DND-41 (cell line): ENCODE data around the gene UFC1.
A peak's percentile ranks its signal among the peaks of the same experiment; 100 is the strongest.

ENCODE experiments used
- ATAC-seq: fragments of 200-7000 bp; cut with Tn5 transposase; 3 replicates; pipeline ENCODE4 v1.9.1; 2021; ENCODE audit warnings: low read depth; ENCODE audit not compliant: insufficient read depth
- DNase-seq: peaks from one replicate; pipeline ENCODE4 v3.0.0-alpha.2; 2020
- H2AFZ ChIP-seq: 2 replicates; pipeline ENCODE4 v1.6.0; 2012; ENCODE audit warnings: low read depth, low read length
- H3K27ac ChIP-seq: 2 replicates; pipeline ENCODE4 v1.5.1; 2012; ENCODE audit warnings: low read length, inconsistent platforms
- H3K27me3 ChIP-seq: fragments of 200-600 bp; sonication (generic); 2 replicates; pipeline ENCODE4 v1.6.0; 2012; ENCODE audit warnings: low read length, mild to moderate bottlenecking, inconsistent platforms; ENCODE audit not compliant: insufficient read depth, poor library complexity
- H3K36me3 ChIP-seq: 2 replicates; pipeline ENCODE4 v1.5.1; 2012; ENCODE audit warnings: low read length, inconsistent platforms; ENCODE audit not compliant: insufficient read depth
- H3K4me1 ChIP-seq: 2 replicates; pipeline ENCODE4 v1.5.1; 2012; ENCODE audit warnings: mild to moderate bottlenecking, low read length; ENCODE audit not compliant: insufficient read depth
- H3K4me2 ChIP-seq: 2 replicates; pipeline ENCODE4 v1.6.0; 2012; ENCODE audit warnings: mild to moderate bottlenecking, moderate library complexity, low read length, inconsistent platforms; ENCODE audit not compliant: insufficient read depth
- H3K4me3 ChIP-seq, 2 experiments: fragments of 200-600 bp in 1 of 2; shearing (Covaris generic) in 1 of 2; 2 replicates each; pipeline ENCODE4 v1.5.1; 2012 to 2016; ENCODE audit warnings: inconsistent platforms in 2 of 2, low read length in 2 of 2, mild to moderate bottlenecking in 2 of 2, low read depth in 1 of 2, moderate library complexity in 1 of 2
- H3K79me2 ChIP-seq: 2 replicates; pipeline ENCODE4 v1.6.0; 2012; ENCODE audit warnings: low read length, inconsistent platforms; ENCODE audit not compliant: insufficient read depth
- H3K9ac ChIP-seq: 2 replicates; pipeline ENCODE4 v1.6.0; 2012; ENCODE audit warnings: low read depth, mild to moderate bottlenecking, inconsistent platforms, low read length, moderate library complexity
- H3K9me3 ChIP-seq: 2 replicates; pipeline ENCODE4 v1.5.1; 2012; ENCODE audit warnings: low read length, moderate library complexity, mild to moderate bottlenecking, inconsistent platforms; ENCODE audit not compliant: insufficient read depth, severe bottlenecking
- H4K20me1 ChIP-seq: 2 replicates; pipeline ENCODE4 v1.6.0; 2012; ENCODE audit warnings: low read length; ENCODE audit not compliant: insufficient read depth
- EZH2 ChIP-seq: IDR thresholded peaks from 3 replicates; pipeline ENCODE4 v1.6.1; 2012; ENCODE audit warnings: borderline replicate concordance, low read depth, mild to moderate bottlenecking, moderate library complexity, low read length, inconsistent platforms; ENCODE audit not compliant: severe bottlenecking
- TF ChIP-seq, protein P1 (sequence below): IDR thresholded peaks from 2 replicates; pipeline ENCODE4 v1.5.1; 2012; ENCODE audit warnings: borderline replicate concordance, low read length, moderate library complexity, mild to moderate bottlenecking; ENCODE audit not compliant: poor library complexity, severe bottlenecking; ENCODE audit errors: extremely low read depth

Gene UFC1

DNA sequence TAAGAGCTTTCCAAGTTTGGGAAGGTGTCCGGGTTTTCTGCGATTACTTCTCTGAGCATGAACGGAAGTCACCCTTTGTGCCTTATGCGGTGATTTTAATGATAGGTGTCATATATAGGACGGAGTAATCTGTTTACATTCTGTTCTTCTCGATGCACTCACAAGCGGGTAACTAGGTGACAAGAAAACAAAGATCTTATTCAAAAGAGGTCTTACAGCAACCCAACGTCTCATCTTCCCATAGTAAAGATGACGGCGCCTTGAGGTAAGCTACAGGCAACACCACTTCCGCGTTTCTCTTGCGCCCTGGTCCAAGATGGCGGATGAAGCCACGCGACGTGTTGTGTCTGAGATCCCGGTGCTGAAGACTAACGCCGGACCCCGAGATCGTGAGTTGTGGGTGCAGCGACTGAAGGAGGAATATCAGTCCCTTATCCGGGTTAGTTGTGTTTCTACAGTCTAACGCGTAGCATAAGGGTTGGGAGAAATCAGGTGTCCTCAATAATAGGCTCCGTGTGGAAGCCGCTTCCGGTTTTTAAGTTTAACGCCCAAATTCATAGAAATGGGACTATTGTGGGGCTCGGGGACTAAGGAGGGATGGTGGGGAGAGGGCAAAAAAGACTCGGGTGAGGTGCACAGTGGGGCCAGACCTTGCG is at the start of gene UFC1:
Gene UFC1 (plus strand): TSS at position 297 of the 656 bp plus-strand sequence. CDS start 20 bp downstream, at position 317.
- H3K4me2 ChIP-seq: peak within 1 kb of the TSS; percentile 75
- TF ChIP-seq EZH2: no peak
- TF ChIP-seq, protein P1, sequence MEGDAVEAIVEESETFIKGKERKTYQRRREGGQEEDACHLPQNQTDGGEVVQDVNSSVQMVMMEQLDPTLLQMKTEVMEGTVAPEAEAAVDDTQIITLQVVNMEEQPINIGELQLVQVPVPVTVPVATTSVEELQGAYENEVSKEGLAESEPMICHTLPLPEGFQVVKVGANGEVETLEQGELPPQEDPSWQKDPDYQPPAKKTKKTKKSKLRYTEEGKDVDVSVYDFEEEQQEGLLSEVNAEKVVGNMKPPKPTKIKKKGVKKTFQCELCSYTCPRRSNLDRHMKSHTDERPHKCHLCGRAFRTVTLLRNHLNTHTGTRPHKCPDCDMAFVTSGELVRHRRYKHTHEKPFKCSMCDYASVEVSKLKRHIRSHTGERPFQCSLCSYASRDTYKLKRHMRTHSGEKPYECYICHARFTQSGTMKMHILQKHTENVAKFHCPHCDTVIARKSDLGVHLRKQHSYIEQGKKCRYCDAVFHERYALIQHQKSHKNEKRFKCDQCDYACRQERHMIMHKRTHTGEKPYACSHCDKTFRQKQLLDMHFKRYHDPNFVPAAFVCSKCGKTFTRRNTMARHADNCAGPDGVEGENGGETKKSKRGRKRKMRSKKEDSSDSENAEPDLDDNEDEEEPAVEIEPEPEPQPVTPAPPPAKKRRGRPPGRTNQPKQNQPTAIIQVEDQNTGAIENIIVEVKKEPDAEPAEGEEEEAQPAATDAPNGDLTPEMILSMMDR: no peak
- H4K20me1 ChIP-seq: no peaks in the 10 kb centered on the region
- no peaks in the 10 kb centered on the region for H3K9me3 ChIP-seq
- ATAC-seq (peak; percentile 97), DNase-seq (peak; percentile 88)
- peaks cover 19% of the 10 kb centered on the region for H3K36me3 ChIP-seq
- H3K4me1 ChIP-seq: peaks cover 35% of the 10 kb centered on the region
- peak within 1 kb of the TSS; percentile 80 to 82 for H3K4me3 ChIP-seq
- H3K9ac ChIP-seq: peak within 1 kb of the TSS; percentile 84
- H2AFZ ChIP-seq: peak within 1 kb of the TSS; percentile 99
- H3K27ac ChIP-seq: peak within 1 kb of the TSS; percentile 100
- no peaks in the 10 kb centered on the region for H3K27me3 ChIP-seq
- H3K79me2 ChIP-seq: peaks cover 23% of the 10 kb centered on the region

DNA sequence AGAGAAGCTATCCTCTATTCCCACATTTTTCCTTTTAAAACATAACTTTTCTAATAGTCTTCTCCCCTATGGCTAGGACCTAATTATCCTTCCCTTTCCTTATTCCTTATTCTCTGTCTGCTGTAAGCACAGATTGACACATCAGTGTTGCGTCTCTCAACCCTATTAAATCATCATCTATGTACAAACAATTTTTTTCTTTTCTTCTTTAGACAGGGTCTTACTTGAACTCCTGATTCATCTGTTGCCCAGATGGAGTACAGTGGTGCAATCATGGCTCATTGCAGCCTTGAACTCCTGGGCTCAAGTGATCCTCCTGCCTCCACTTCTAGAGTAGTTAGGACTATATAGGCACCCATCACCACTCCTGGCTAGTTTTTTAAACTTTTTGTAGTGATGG is 47.3 kb upstream of the UFC1 start:
- Histone ChIP-seq H4K20me1 (peaks cover 36% of the 10 kb centered on the region), H3K27ac (no peak overlapping the region), H2AFZ (no peak overlapping the region), H3K4me2 (no peak overlapping the region), H3K36me3 (peaks cover 46% of the 10 kb centered on the region), H3K4me1 (no peaks in the 10 kb centered on the region), H3K9ac (no peak overlapping the region), H3K79me2 (peaks cover 84% of the 10 kb centered on the region), H3K27me3 (no peaks in the 10 kb centered on the region), H3K9me3 (no peaks in the 10 kb centered on the region), H3K4me3 (no peak overlapping the region)
- DNase-seq (no peak), ATAC-seq (no peak)
- no peak for TF ChIP-seq EZH2
- TF ChIP-seq, protein P1: no peak

DNA sequence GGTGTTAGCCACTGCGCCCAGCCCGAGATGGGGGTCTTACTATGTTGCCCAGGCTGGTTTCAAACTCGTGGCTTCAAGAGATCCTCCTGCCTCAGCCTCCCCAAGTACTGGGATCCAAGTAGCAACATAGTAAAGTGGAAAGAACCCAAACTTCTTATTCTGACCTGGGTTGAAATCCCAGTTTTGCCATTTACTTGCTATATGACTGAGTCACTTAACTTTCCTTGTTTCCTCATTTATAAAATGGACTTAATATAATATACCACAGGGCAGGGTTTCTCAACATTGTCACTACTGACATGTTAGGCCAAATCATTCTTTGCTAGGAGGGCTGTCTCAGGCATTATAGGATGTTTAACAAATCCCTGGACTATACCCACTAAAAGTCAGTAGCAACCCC is 42.7 kb upstream of the UFC1 start:
- Histone ChIP-seq H3K9ac (no peak overlapping the region), H3K27me3 (no peaks in the 10 kb centered on the region), H2AFZ (no peak overlapping the region), H3K36me3 (peaks cover 50% of the 10 kb centered on the region), H3K4me2 (no peak overlapping the region), H3K79me2 (peaks cover 96% of the 10 kb centered on the region), H3K9me3 (no peaks in the 10 kb centered on the region), H3K4me1 (peaks cover 30% of the 10 kb centered on the region), H3K4me3 (no peak overlapping the region; a peak in 1 of 4 replicates), H3K27ac (no peak overlapping the region), H4K20me1 (peaks cover 56% of the 10 kb centered on the region; the same call in 1 of the 2 replicates)
- no peak for DNase-seq
- no peak for ATAC-seq
- TF ChIP-seq EZH2: no peak
- TF ChIP-seq, protein P1: no peak
